Measurements from ENCODE around the gene NABP1.

The NABP1 gene

DNA sequence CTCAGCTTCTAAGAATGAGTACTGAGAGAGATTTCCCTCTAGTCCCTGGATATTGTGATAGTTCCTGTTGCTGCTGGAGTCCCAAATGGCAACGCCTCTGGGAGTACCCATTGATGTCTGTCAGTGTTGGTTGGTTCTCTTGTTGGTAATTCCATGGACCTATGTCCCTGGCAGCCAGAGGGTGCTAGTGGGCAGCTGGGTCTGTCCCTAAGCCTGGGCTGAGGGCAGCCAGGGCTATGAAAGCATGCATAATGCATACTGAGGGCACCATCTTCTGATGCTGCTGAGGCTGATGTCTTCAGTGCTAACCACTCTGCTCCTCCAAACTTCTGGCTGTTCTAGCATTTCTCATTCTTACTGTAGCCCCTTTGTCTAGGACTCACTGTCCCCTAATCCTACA, 35.9 kb downstream of the NABP1 start:
- DNase-seq = no peak

DNA sequence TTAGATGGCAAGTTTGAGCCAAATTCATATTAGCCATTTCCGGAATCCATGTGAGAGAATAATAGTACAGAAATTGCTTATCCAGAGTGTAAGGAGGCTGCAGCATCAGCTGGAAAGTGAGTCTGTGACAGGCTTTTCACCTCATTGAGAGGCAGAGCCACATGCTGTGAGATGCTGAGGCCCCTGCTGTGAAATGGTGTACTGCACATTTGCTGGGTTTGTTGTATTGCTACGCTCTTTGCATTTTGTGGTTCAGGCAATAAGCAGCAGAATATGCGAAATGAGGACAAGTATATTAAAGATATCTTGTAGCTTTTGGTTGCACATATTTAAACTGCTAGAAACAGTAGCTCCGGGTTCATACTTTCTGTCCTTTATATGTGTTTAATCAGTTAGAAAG, 37.0 kb downstream of the NABP1 start:
- DNase-seq = no peak

DNA sequence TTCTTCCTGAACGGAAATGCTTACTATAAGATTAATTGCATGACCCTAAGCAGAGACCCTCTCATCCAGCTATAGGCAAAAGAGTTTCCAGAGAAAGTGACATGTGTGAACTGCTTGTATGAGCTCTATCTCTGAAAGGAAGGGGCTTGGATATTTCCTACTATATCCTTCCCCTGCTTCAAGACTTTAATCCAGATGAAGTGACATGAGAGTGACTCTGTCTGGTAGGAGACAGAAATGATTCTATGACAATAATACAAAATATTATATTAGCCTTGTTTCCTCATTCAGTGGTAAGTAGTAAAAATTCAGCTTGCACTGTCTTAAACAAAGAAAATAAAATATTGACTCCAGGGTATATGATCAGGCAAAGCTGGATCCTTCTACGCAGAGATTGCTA, 37.5 kb downstream of the NABP1 start:
- DNase-seq = no peak

DNA sequence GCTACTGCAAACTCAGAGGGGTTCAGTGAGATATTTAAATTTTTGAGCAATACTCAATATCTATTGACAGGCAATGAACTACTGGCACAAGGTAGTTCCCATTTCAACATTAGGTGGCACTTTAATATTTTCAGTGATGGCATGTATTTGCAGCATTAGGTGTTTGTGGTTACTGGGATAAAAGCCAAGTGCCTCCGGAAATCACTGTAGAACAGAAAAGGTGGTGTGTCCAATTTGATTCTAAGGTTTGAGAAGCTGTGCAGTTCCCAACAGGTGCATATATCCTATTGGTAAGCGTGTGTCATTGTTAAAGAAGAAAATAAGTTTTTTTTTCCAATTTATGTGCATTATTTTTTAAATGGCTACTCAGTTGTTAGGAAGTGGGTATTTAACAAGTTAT, 41.3 kb downstream of the NABP1 start:
- no peak for DNase-seq

DNA sequence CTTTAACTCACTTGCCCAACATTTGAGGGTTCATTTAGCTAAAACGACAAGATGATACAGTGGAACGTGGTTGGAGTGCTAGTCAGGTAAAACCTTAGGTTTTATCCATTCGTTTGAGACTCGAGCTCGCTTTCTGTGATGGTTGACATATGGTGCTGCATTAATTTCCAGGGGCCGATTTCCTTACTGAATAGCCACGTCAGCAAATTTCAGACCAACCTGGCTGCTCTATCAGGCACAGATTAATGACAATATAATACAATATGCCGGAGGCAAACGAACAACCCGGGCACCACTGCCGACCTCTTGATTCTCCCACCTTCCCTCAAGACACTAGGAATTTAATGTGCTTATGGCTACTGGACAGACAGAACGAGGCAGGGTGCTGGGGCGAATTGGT, 42.0 kb downstream of the NABP1 start:
- DNase-seq = no peak

DNA sequence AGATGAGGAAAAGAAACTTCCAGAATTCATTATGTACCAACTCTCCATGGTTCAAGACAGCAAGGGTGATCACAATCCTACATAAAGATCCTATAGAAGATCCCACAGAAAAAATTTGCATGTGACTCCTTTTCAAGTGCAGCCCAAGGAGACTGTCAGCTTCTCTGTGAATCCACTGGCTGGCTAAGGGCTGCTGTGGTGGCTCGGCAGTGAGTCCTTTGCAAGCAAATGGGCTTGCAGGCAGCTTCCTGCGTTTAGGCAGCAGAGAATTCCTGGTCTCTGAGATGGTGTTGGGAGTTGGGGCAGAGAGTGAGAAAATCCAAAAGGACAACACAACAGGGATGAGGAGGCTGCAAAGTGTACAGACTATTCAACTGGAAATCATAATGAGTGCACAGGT, 43.4 kb downstream of the NABP1 start:
- DNase-seq = no peak

DNA sequence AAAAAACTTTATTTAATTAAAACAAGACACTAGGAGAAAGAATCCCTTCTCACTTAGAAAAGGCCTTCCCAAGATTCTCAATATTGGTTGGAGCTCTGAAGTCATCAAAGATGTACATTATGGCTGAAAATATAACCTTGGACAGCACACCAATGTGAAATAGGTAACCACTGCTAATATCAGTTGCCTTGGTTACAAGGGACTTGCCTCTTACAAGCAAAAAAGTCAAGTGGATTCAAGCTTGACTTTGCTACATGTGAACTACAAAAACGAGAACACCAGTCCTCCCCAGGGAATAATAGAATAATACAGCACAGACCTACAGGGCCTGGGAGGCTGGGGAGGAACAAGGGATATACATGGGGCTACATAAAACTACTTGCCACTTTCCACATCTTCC, 46.1 kb downstream of the NABP1 start:
- no peak for DNase-seq

DNA sequence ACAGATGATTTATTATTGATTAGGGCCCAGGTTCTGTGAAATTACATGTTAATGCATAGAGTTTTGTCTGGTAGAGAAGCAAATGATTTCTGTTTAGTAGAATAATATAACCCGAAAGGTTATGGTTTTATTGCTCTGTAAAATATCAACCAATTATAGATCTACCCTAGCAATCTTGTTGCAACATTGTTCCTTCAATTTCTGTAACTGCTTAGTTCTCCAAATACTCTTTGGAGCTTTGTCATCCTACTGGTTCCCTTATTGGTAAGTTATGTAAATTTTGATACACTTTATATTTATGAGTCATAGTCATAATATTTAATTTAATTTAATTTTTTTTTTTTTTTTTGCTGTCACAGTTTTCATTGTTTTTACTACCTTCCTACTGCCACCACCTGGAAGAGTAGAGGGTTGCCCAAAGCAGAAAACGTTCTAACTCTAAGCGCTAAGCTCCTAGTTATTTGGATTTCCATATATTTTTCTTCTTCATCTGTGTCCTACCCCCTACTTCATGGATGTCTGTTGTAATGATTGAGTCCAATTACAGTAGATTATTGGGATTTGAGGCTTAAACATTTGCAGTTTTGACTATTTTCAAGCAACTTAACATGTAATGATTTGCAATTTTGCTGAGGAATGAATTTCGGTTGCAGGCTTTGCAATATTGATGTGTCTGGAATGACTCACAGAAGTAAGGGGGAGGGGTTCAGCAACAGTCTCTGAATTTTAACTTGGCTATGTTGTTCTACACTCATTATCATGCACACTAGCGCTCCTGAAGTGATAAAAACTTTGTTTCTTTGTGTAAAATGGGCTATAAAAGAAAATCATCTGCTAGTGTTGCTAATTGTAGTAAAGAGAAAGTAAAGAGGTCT, 51.1 kb downstream of the NABP1 start:
- DNase-seq = no peak

DNA sequence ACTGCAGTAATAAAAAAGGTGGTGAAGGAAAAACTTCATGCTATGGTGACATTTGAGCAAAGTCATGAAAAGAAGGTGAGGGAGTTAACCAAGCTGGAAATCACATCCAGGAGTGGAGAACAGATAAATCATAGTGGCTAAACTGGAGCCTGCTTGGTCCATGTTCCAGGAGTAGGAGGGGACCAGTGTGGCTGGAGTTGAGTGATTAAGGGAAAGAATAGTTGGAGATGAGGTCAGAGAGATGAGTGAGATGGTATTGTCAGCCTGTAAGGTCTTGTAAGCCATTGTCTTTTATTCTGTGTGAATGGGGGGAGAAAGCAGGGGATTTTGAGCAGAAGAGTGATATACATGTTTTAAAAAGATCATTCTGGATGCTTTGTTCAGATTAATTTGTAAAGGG, 52.3 kb downstream of the NABP1 start:
- DNase-seq = no peak

Measured in activated CD4-positive, CD25-positive, alpha-beta regulatory T cell treated with anti-CD3 and anti-CD28 coated beads, Interleukin-2, amount 50 U/mL, for 72 hours (primary cell).